IMR-90 (cell line): ENCODE data around the gene CNNM3. TPM values are rescaled to one million over a fixed set of nuclear protein-coding genes. Genes with fewer than 3 reads are reported as not detected.

Experiments
- ATAC-seq: fragments of 200-7000 bp; cut with Tn5 transposase; 2 replicates; pipeline ENCODE4 v1.9.1; 2020; ENCODE audit warnings: low read depth, mild to moderate bottlenecking, moderate library complexity
- BruUV-seq: library from RNA; stranded (reverse); fragments of 400-500 nt; replicated peaks from 2 replicates; lab custom pipeline; 2021; lab: Mats Ljungman, UMichigan
- CTCF ChIA-PET: fragments of 300-600 bp; formaldehyde crosslinking; extraction: SDS; loops from one replicate; lab custom pipeline; 2021; ENCODE audit warnings: antibody characterized with exemption; lab: Yijun Ruan, JAX
- POLR2A ChIA-PET: fragments of 300-600 bp; sonication (Branson Sonifier 250); formaldehyde crosslinking; loops from one replicate; lab custom pipeline; 2022; ENCODE audit warnings: antibody characterized with exemption; ENCODE audit not compliant: unreplicated experiment; lab: Charles Lee
- DNase-seq: peaks from one replicate; pipeline ENCODE4 v3.0.0; 2013
- H2AFZ ChIP-seq: replicated peaks from 2 replicates; pipeline ENCODE3; 2013; ENCODE audit warnings: low read length, mild to moderate bottlenecking; ENCODE audit not compliant: poor library complexity
- H2AK5ac ChIP-seq: 2 replicates; pipeline ENCODE4 v1.6.1; 2013; ENCODE audit warnings: low read depth, low read length, inconsistent platforms
- H2AK9ac ChIP-seq: replicated peaks from 2 replicates; pipeline ENCODE3; 2013; ENCODE audit warnings: mild to moderate bottlenecking, low read depth, low read length, moderate library complexity; ENCODE audit not compliant: poor library complexity
- H2BK120ac ChIP-seq: 2 replicates; pipeline ENCODE4 v1.6.1; 2013; ENCODE audit warnings: low read depth, low read length, inconsistent platforms
- H2BK15ac ChIP-seq: 3 replicates; pipeline ENCODE4 v1.6.1; 2013; ENCODE audit warnings: low read depth, low read length, inconsistent platforms
- H2BK20ac ChIP-seq: 2 replicates; pipeline ENCODE4 v1.6.1; 2013; ENCODE audit warnings: low read depth, mild to moderate bottlenecking, inconsistent platforms, low read length, moderate library complexity
- H2BK5ac ChIP-seq: 2 replicates; pipeline ENCODE4 v1.6.1; 2013; ENCODE audit warnings: mild to moderate bottlenecking, low read depth, low read length, inconsistent platforms; ENCODE audit not compliant: poor library complexity, severe bottlenecking
- H3K14ac ChIP-seq: replicated peaks from 2 replicates; pipeline ENCODE4 v1.6.1; 2013; ENCODE audit warnings: low read depth, low read length, inconsistent platforms
- H3K18ac ChIP-seq: 2 replicates; pipeline ENCODE4 v1.6.1; 2013; ENCODE audit warnings: low read depth, low read length, control low read depth
- H3K23ac ChIP-seq: 2 replicates; pipeline ENCODE4 v1.6.1; 2013; ENCODE audit warnings: low read depth, low read length, inconsistent platforms
- H3K27ac ChIP-seq: 2 replicates; pipeline ENCODE4 v1.5.1; 2013; ENCODE audit warnings: mild to moderate bottlenecking, control low read depth, low read length; ENCODE audit not compliant: insufficient read depth
- H3K27me3 ChIP-seq: 2 replicates; pipeline ENCODE4 v1.6.1; 2013; ENCODE audit warnings: low read length; ENCODE audit not compliant: control insufficient read depth, insufficient read depth
- H3K36me3 ChIP-seq: 2 replicates; pipeline ENCODE4 v1.6.1; 2013; ENCODE audit warnings: low read length, mixed read lengths; ENCODE audit not compliant: control insufficient read depth, insufficient read depth
- H3K4ac ChIP-seq: 2 replicates; pipeline ENCODE4 v1.6.1; 2013; ENCODE audit warnings: low read depth, low read length, inconsistent platforms
- H3K4me1 ChIP-seq: 2 replicates; pipeline ENCODE4 v1.6.1; 2013; ENCODE audit warnings: low read length, mixed read lengths; ENCODE audit not compliant: control insufficient read depth, insufficient read depth
- H3K4me2 ChIP-seq: 2 replicates; pipeline ENCODE4 v1.6.1; 2013; ENCODE audit warnings: low read depth, mild to moderate bottlenecking, control low read depth, low read length, moderate library complexity
- H3K4me3 ChIP-seq: 2 replicates; pipeline ENCODE4 v1.5.1; 2013; ENCODE audit warnings: low read depth, mild to moderate bottlenecking, control low read depth, low read length, moderate library complexity; ENCODE audit not compliant: insufficient read depth
- H3K56ac ChIP-seq: 2 replicates; pipeline ENCODE4 v1.6.1; 2013; ENCODE audit warnings: low read length, inconsistent platforms; ENCODE audit not compliant: insufficient read depth; ENCODE audit errors: extremely low read depth
- H3K79me1 ChIP-seq, 2 experiments: 2 replicates each; pipeline ENCODE4 v1.6.1; 2013; ENCODE audit warnings: low read length in 2 of 2, inconsistent platforms in 1 of 2, low read depth in 1 of 2
- H3K9ac ChIP-seq: 2 replicates; pipeline ENCODE4 v1.6.1; 2013; ENCODE audit warnings: low read depth, low read length, control low read depth
- H3K9me1 ChIP-seq: 2 replicates; pipeline ENCODE4 v1.6.1; 2013; ENCODE audit warnings: low read length, inconsistent platforms; ENCODE audit not compliant: insufficient read depth
- H3K9me3 ChIP-seq: 2 replicates; pipeline ENCODE4 v1.6.1; 2013; ENCODE audit warnings: low read length; ENCODE audit not compliant: control insufficient read depth, insufficient read depth
- H4K20me1 ChIP-seq: 2 replicates; pipeline ENCODE4 v1.6.1; 2013; ENCODE audit warnings: low read length, inconsistent platforms; ENCODE audit not compliant: insufficient read depth
- H4K5ac ChIP-seq: 2 replicates; pipeline ENCODE4 v1.6.1; 2013; ENCODE audit warnings: mild to moderate bottlenecking, low read depth, low read length, control low read depth
- H4K8ac ChIP-seq, 2 experiments: 2 replicates each; pipeline ENCODE4 v1.6.1; 2013; ENCODE audit warnings: low read depth in 2 of 2, low read length in 2 of 2, control low read depth in 1 of 2, inconsistent platforms in 1 of 2
- H4K91ac ChIP-seq: 2 replicates; pipeline ENCODE4 v1.6.1; 2013; ENCODE audit warnings: low read depth, low read length, inconsistent platforms; ENCODE audit not compliant: insufficient read depth
- BHLHE40 ChIP-seq: fragments of 150-350 bp; IDR thresholded peaks from 2 replicates; pipeline ENCODE4 v1.6.1; 2016; ENCODE audit warnings: mild to moderate bottlenecking, low read depth, low read length
- MXI1 ChIP-seq: IDR thresholded peaks from 2 replicates; pipeline ENCODE4 v1.6.1; 2012; ENCODE audit warnings: low read depth, mild to moderate bottlenecking, low read length, moderate library complexity, borderline replicate concordance
- RAD21 ChIP-seq: IDR thresholded peaks from 2 replicates; pipeline ENCODE4 v1.6.1; 2012; ENCODE audit warnings: low read length, improper control_type of control experiment
- WGBS, 2 experiments: methylation state at CpG; one replicate each; pipeline versions ENCODE4 v1.1.5 to v1.1.7; 2013; ENCODE audit warnings: missing lambda C conversion rate in 2 of 2; ENCODE audit not compliant: insufficient read length in 1 of 2; ENCODE audit errors: extremely low coverage in 2 of 2; 5-methylcytosine and 5-hydroxymethylcytosine counted together
- dilution Hi-C: fragments of 300-500 bp; cut with HindIII; formaldehyde crosslinking; loops from one replicate; pipeline ENCODE4 v1.14.3; 2018; ENCODE audit warnings: low sequenced_read_pairs; ENCODE audit not compliant: unreplicated experiment
- in situ Hi-C: fragments of 300-500 bp; cut with MboI; formaldehyde crosslinking; loops from 3 replicates; pipeline ENCODE4 v1.14.3; 2019; ENCODE audit warnings: low sequenced_read_pairs, inconsistent platforms, mixed read lengths
- intact Hi-C: fragments of 100-400 bp; cut with micrococcal nuclease; formaldehyde crosslinking; loops from 2 replicates; pipeline ENCODE4 v1.10.0; 2022
- polyA plus RNA-seq, 3 experiments: library from polyadenylated mRNA; depleted of rRNA; stranded (reverse); fragments of >200 nt; gene quantifications; 2 replicates each; pipeline ENCODE4 v1.2.3, GENCODE V29; 2012; ENCODE audit warnings: low replicate concordance in 1 of 3
- total RNA-seq: library from RNA; depleted of rRNA; stranded (reverse); fragments of >200 nt; gene quantifications from 2 replicates; pipeline ENCODE4 v1.2.3, GENCODE V29; 2012
- TF ChIP-seq, protein P1 (sequence below): conservative IDR thresholded peaks from 2 replicates; pipeline ENCODE4 v1.5.1; 2012; ENCODE audit warnings: mild to moderate bottlenecking, low read depth, low read length, improper control_type of control experiment

The CNNM3 gene
- total and polyA plus RNA-seq, 2 of the 4 experiments (the other 2 are of a cell fraction) = 2.3 to 6.1 TPM

DNA sequence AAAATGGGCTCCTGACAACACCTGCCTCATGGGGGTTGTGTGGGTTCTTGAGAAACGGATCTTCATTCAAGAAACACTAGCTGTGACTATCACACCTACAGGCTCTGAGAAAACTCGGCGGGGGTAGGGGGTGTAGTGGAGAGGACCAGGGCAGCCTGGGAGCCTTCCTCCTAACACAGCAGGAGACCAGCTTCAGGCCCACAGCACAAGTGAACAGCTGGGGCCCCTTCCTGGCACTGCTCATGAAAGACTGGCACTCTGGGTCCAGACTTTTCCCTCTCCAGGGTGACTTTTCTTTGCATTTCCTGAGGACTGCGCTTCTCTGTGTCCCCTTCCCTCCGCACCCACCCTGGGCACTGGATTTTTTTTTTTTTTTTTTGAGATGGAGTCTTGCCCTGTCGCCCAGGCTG is 61.0 kb downstream of the CNNM3 start:
- Histone ChIP-seq H2BK15ac (no peak overlapping the region), H3K36me3 (no peaks in the 10 kb centered on the region), H3K79me1 (no peaks in the 10 kb centered on the region), H4K91ac (no peak overlapping the region), H3K4me2 (no peak overlapping the region), H3K27ac (no peak overlapping the region), H3K18ac (no peak overlapping the region), H3K27me3 (peaks cover 9% of the 10 kb centered on the region; the same call in 1 of the 2 replicates), H4K8ac (no peak overlapping the region), H3K9me3 (no peaks in the 10 kb centered on the region), H2BK20ac (no peak overlapping the region), H3K4ac (no peak overlapping the region), H3K23ac (no peak overlapping the region), H2BK120ac (no peak overlapping the region), H4K20me1 (no peaks in the 10 kb centered on the region), H3K9me1 (no peaks in the 10 kb centered on the region; the same call in 1 of the 2 replicates), H3K14ac (no peak overlapping the region), H2BK5ac (no peak overlapping the region), H2AK5ac (no peak overlapping the region), H3K4me1 (peaks cover 9% of the 10 kb centered on the region), H4K5ac (no peak overlapping the region), H2AFZ (no peak overlapping the region), H2AK9ac (no peak overlapping the region), H3K9ac (no peak overlapping the region), H3K56ac (no peak overlapping the region), H3K4me3 (no peak overlapping the region)
- intact Hi-C loops (no loop called here), in situ Hi-C loops (no loop called here), dilution Hi-C loops (no loop called here)
- BruUV-seq = no TSS peak
- ATAC-seq = no peak
- ChIA-PET CTCF (interaction anchor here (1.3 kb wide), 1 partner anchor 19 kb away, joined by 4 read pairs; the partner anchor contains the start of gene ANKRD39), POLR2A (no interaction called here)
- TF ChIP-seq MXI1 (no peak), BHLHE40 (no peak), RAD21 (no peak)
- TF ChIP-seq, protein P1, sequence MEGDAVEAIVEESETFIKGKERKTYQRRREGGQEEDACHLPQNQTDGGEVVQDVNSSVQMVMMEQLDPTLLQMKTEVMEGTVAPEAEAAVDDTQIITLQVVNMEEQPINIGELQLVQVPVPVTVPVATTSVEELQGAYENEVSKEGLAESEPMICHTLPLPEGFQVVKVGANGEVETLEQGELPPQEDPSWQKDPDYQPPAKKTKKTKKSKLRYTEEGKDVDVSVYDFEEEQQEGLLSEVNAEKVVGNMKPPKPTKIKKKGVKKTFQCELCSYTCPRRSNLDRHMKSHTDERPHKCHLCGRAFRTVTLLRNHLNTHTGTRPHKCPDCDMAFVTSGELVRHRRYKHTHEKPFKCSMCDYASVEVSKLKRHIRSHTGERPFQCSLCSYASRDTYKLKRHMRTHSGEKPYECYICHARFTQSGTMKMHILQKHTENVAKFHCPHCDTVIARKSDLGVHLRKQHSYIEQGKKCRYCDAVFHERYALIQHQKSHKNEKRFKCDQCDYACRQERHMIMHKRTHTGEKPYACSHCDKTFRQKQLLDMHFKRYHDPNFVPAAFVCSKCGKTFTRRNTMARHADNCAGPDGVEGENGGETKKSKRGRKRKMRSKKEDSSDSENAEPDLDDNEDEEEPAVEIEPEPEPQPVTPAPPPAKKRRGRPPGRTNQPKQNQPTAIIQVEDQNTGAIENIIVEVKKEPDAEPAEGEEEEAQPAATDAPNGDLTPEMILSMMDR = no peak
- WGBS, 2 experiments = 100% methylated on average over 2 of the region's 6 CpGs; no CpG with 5 or more reads in 1 of the 2 experiments
- DNase-seq = no peak
